Liver (tissue), 9 donors: ENCODE results near the gene ALDH1L1. TPM values are rescaled to one million over a fixed set of nuclear protein-coding genes. Genes with fewer than 3 reads are reported as not detected.

ENCODE experiments used
- DNase-seq: peaks from one replicate; pipeline ENCODE4 v3.0.0-alpha.2; 2017; ENCODE audit warnings: low spot score
- H3K27ac ChIP-seq, 2 donors: one replicate each; pipeline ENCODE4 v1.7.0; 2013; ENCODE audit warnings: inconsistent platforms in 2 of 2, low read length in 2 of 2, control low read depth in 1 of 2, low read depth in 1 of 2, mild to moderate bottlenecking in 1 of 2
- H3K27me3 ChIP-seq, 4 donors: one replicate each; pipeline versions ENCODE4 v1.6.1 to v1.7.0; 2013; ENCODE audit warnings: low read length in 3 of 4, inconsistent platforms in 1 of 4, mild to moderate bottlenecking in 1 of 4, moderate library complexity in 1 of 4; ENCODE audit not compliant: control insufficient read depth in 4 of 4, insufficient read depth in 4 of 4
- H3K36me3 ChIP-seq, 4 donors: one replicate each; pipeline versions ENCODE4 v1.6.1 to v1.7.0; 2013; ENCODE audit warnings: low read length in 3 of 4, mild to moderate bottlenecking in 3 of 4, low read depth in 1 of 4, moderate library complexity in 1 of 4; ENCODE audit not compliant: control insufficient read depth in 4 of 4, insufficient read depth in 3 of 4
- H3K4me1 ChIP-seq, 4 donors: one replicate each; pipeline versions ENCODE4 v1.6.1 to v1.7.0; 2013; ENCODE audit warnings: low read length in 3 of 4, mild to moderate bottlenecking in 3 of 4, moderate library complexity in 1 of 4; ENCODE audit not compliant: control insufficient read depth in 4 of 4, insufficient read depth in 4 of 4
- H3K4me3 ChIP-seq, 3 donors: one replicate each; pipeline versions ENCODE4 v1.6.1 to v1.7.0; 2013; ENCODE audit warnings: low read length in 3 of 3, control low read depth in 1 of 3, low read depth in 1 of 3, mild to moderate bottlenecking in 1 of 3
- H3K9ac ChIP-seq, 2 donors: one replicate each; pipeline ENCODE4 v1.7.0; 2013; ENCODE audit warnings: low read length in 2 of 2, mild to moderate bottlenecking in 2 of 2, moderate library complexity in 2 of 2, control low read depth in 1 of 2, low read depth in 1 of 2
- H3K9me3 ChIP-seq, 4 donors: one replicate each; pipeline versions ENCODE4 v1.6.1 to v1.7.0; 2013; ENCODE audit warnings: low read length in 3 of 4; ENCODE audit not compliant: control insufficient read depth in 4 of 4
- ATF3 ChIP-seq: IDR thresholded peaks from 2 replicates; pipeline ENCODE4 v1.6.1; 2016; ENCODE audit warnings: antibody characterized with exemption
- CTCF ChIP-seq: fragments of 150-350 bp; IDR thresholded peaks from 2 replicates; pipeline ENCODE4 v1.5.1; 2017; ENCODE audit warnings: improper control_type of control experiment, low read depth, low read length; ENCODE audit not compliant: missing input control
- EGR1 ChIP-seq, 2 donors: IDR thresholded peaks; 2 replicates each; pipeline ENCODE4 v1.6.1; 2016 to 2018; ENCODE audit warnings: antibody characterized with exemption in 2 of 2, low read depth in 2 of 2
- FOXA1 ChIP-seq: IDR thresholded peaks from 2 replicates; pipeline ENCODE4 v1.6.1; 2016; ENCODE audit warnings: antibody characterized with exemption
- FOXA2 ChIP-seq: IDR thresholded peaks from 2 replicates; pipeline ENCODE4 v1.6.1; 2016; ENCODE audit warnings: antibody characterized with exemption
- GABPA ChIP-seq, 2 donors: IDR thresholded peaks in 1 of 2; conservative IDR thresholded peaks in 1 of 2; 2 replicates each; pipeline ENCODE4 v1.6.1; 2016; ENCODE audit warnings: antibody characterized with exemption in 2 of 2, mild to moderate bottlenecking in 1 of 2, moderate library complexity in 1 of 2
- HNF4A ChIP-seq, 2 donors: conservative IDR thresholded peaks; 2 replicates each; pipeline ENCODE4 v1.6.1; 2016; ENCODE audit warnings: antibody characterized with exemption in 2 of 2, mild to moderate bottlenecking in 2 of 2
- HNF4G ChIP-seq: IDR thresholded peaks from 2 replicates; pipeline ENCODE4 v1.6.1; 2016; ENCODE audit warnings: antibody characterized with exemption
- JUND ChIP-seq, 2 donors: IDR thresholded peaks; 2 replicates each; pipeline ENCODE4 v1.6.1; 2016; ENCODE audit warnings: antibody characterized with exemption in 2 of 2
- MAX ChIP-seq: IDR thresholded peaks from 2 replicates; pipeline ENCODE4 v1.6.1; 2016; ENCODE audit warnings: antibody characterized with exemption
- NR2F2 ChIP-seq: IDR thresholded peaks from 2 replicates; pipeline ENCODE4 v1.6.1; 2016; ENCODE audit warnings: antibody characterized with exemption
- RAD21 ChIP-seq, 2 donors: IDR thresholded peaks; 2 replicates each; pipeline ENCODE4 v1.6.1; 2016; ENCODE audit warnings: antibody characterized with exemption in 2 of 2, mild to moderate bottlenecking in 2 of 2
- REST ChIP-seq: IDR thresholded peaks from 2 replicates; pipeline ENCODE4 v1.6.1; 2016; ENCODE audit warnings: antibody characterized with exemption, mild to moderate bottlenecking
- RXRA ChIP-seq, 2 donors: IDR thresholded peaks; 2 replicates each; pipeline ENCODE4 v1.6.1; 2017 to 2018; ENCODE audit warnings: antibody characterized with exemption in 2 of 2, mild to moderate bottlenecking in 1 of 2
- SP1 ChIP-seq: IDR thresholded peaks from 2 replicates; pipeline ENCODE4 v1.6.1; 2018; ENCODE audit warnings: antibody characterized with exemption, mild to moderate bottlenecking
- TAF1 ChIP-seq: conservative IDR thresholded peaks from 2 replicates; pipeline ENCODE4 v1.6.1; 2016; ENCODE audit warnings: antibody characterized with exemption, mild to moderate bottlenecking
- YY1 ChIP-seq: IDR thresholded peaks from 2 replicates; pipeline ENCODE4 v1.6.1; 2016; ENCODE audit warnings: antibody characterized with exemption, mild to moderate bottlenecking
- ZBTB33 ChIP-seq: IDR thresholded peaks from 2 replicates; pipeline ENCODE4 v1.6.1; 2016; ENCODE audit warnings: antibody characterized with exemption
- WGBS: extraction: QIAGEN DNeasy Blood & Tissue Kit; methylation state at CpG from one replicate; pipeline ENCODE4 v1.1.7; 2013; 5-methylcytosine and 5-hydroxymethylcytosine counted together
- polyA plus RNA-seq, 2 donors: library from polyadenylated mRNA; stranded (reverse) in 1 of 2; unstranded in 1 of 2; fragments of 200-250 nt in 1 of 2; fragments of >200 nt in 1 of 2; fragmentation: Nextera tagmentation in 1 of 2; extraction: Ambion mirVana in 1 of 2; gene quantifications; one replicate each; pipeline versions ENCODE4 v1.2.1 to v1.2.3, GENCODE V29; 2013 to 2015
- total RNA-seq, 2 donors: library from RNA; depleted of rRNA; stranded (reverse); fragments of >200 nt; gene quantifications; one replicate each; pipeline ENCODE4 v1.2.3, GENCODE V29; 2014
- donor health status: healthy.
- donor health status: healthy.
- donor health status: healthy.
- donor health status: healthy.
- donor health status: healthy.

The ALDH1L1 gene
- total and polyA plus RNA-seq, 4 donors, result 46.7 to 234 (median 147) TPM

GRCh38 chr3:126078866-126079265 lies 101.5 kb downstream of the ALDH1L1 start (continued):
- TF ChIP-seq ZBTB33, result no peak
- TF ChIP-seq TAF1, result no peak
- no peak for TF ChIP-seq NR2F2
- TF ChIP-seq EGR1 (IDR thresholded peaks at IDR 0.05; ENCODE audit: low read depth in 2 of 2), result no peak
- no peak for TF ChIP-seq SP1
- TF ChIP-seq RAD21 (IDR thresholded peaks at IDR 0.05), result no peak
- TF ChIP-seq HNF4A (conservative IDR thresholded peaks at IDR 0.05), result no peak
- TF ChIP-seq GABPA (IDR thresholded peaks at IDR 0.05 in 1 of 2, conservative IDR thresholded peaks at IDR 0.05 in 1 of 2), result no peak
- no peak for TF ChIP-seq JUND (IDR thresholded peaks at IDR 0.05)
- TF ChIP-seq MAX, result no peak
- no peak for TF ChIP-seq FOXA1
- no peak for TF ChIP-seq RXRA (IDR thresholded peaks at IDR 0.05)

- Histone ChIP-seq H3K4me1 (no peaks in the 10 kb centered on the region), H3K27ac (no peak overlapping the region), H3K36me3 (no peaks in the 10 kb centered on the region), H3K27me3 (no peaks in the 10 kb centered on the region), H3K9ac (no peak overlapping the region), H3K9me3 (peaks cover 0 to 6% (median 2%) of the 10 kb centered on the region in 4 donors), H3K4me3 (no peak overlapping the region)
- 97% methylated on average over 11 of the region's 11 CpGs for WGBS
- no peak for TF ChIP-seq NR2F2
- no peak for TF ChIP-seq HNF4G
- no peak for TF ChIP-seq YY1
- TF ChIP-seq MAX, result no peak
- TF ChIP-seq SP1, result no peak
- TF ChIP-seq HNF4A (conservative IDR thresholded peaks at IDR 0.05), result no peak
- TF ChIP-seq RAD21 (IDR thresholded peaks at IDR 0.05), result no peak
- TF ChIP-seq CTCF, result no peak
- DNase-seq, result no peak
Measured at GRCh38 chr3:126077754-126078153, 102.6 kb downstream of the ALDH1L1 start.

GRCh38 chr3:126076140-126076539 lies 104.2 kb downstream of the ALDH1L1 start:
- Histone ChIP-seq H3K27ac (no peak overlapping the region), H3K36me3 (no peaks in the 10 kb centered on the region), H3K9me3 (peaks cover 0 to 6% (median 2%) of the 10 kb centered on the region in 4 donors), H3K27me3 (no peaks in the 10 kb centered on the region), H3K4me3 (no peak overlapping the region), H3K4me1 (no peaks in the 10 kb centered on the region), H3K9ac (no peak overlapping the region)
- DNase-seq, result no peak
- TF ChIP-seq HNF4G (no peak), EGR1 (IDR thresholded peaks at IDR 0.05; ENCODE audit: low read depth in 2 of 2) (no peak), SP1 (no peak), ZBTB33 (no peak), YY1 (no peak), REST (no peak), FOXA2 (no peak), MAX (no peak), NR2F2 (no peak), ATF3 (no peak), RXRA (IDR thresholded peaks at IDR 0.05) (no peak), FOXA1 (no peak), TAF1 (no peak), HNF4A (conservative IDR thresholded peaks at IDR 0.05) (no peak), GABPA (IDR thresholded peaks at IDR 0.05 in 1 of 2, conservative IDR thresholded peaks at IDR 0.05 in 1 of 2) (no peak)
